ENCODE results near the gene IRF2. TPM values are rescaled to one million over a fixed set of nuclear protein-coding genes. Genes with fewer than 3 reads are reported as not detected.

The IRF2 gene
- polyA plus RNA-seq, 2 of the 4 experiments (the other 2 are of a cell fraction), result 11.0 to 23.5 TPM

GRCh38 chr4:184489771-184490170 lies 15.4 kb upstream of the IRF2 start:
- WGBS (ENCODE audit: missing lambda C conversion rate), result 74% methylated on average over 6 of the region's 8 CpGs
- no peak overlapping the region for H3K27ac ChIP-seq
- no peak for TF ChIP-seq HMGXB4 (CRISPR knock-in tag; IDR thresholded peaks at IDR 0.05; ENCODE audit: borderline replicate concordance)
- TF ChIP-seq ELK1 (IDR thresholded peaks at IDR 0.05; ENCODE audit: low read depth, low read length), result no peak
- TF ChIP-seq ESRRA (IDR thresholded peaks at IDR 0.05; ENCODE audit: borderline replicate concordance, low read length), result no peak
- no peak for TF ChIP-seq GATA3 (IDR thresholded peaks at IDR 0.05; ENCODE audit: borderline replicate concordance)
- no peak for TF ChIP-seq HOXB13 (CRISPR knock-in tag; IDR thresholded peaks at IDR 0.05; ENCODE audit: low read depth)
- TF ChIP-seq JUN (IDR thresholded peaks at IDR 0.05), result no peak
- no peak for TF ChIP-seq FOSL2 (IDR thresholded peaks at IDR 0.05)
- no peak for TF ChIP-seq FOSL2 (CRISPR knock-in tag; IDR thresholded peaks at IDR 0.05)
- TF ChIP-seq ZC3H11A (IDR thresholded peaks at IDR 0.05), result no peak
- TF ChIP-seq RARB (CRISPR knock-in tag; IDR thresholded peaks at IDR 0.05), result no peak
- TF ChIP-seq MAZ (IDR thresholded peaks at IDR 0.05; ENCODE audit: borderline replicate concordance, low read depth, low read length), result no peak
- TF ChIP-seq FOSB (CRISPR knock-in tag; IDR thresholded peaks at IDR 0.05), result no peak
- no peak for TF ChIP-seq RNF2 (IDR thresholded peaks at IDR 0.05; ENCODE audit: borderline replicate concordance, low read depth)
- TF ChIP-seq POLR2A (IDR thresholded peaks at IDR 0.05; ENCODE audit: low read length), result no peak
- TF ChIP-seq USF2 (IDR thresholded peaks at IDR 0.05), result no peak
- TF ChIP-seq BHLHE40 (IDR thresholded peaks at IDR 0.05; ENCODE audit: low read depth, low read length), result no peak
- H3K4me2 ChIP-seq, result no peak overlapping the region
- H3K9me3 ChIP-seq, result no peaks in the 10 kb centered on the region
- POLR2A ChIA-PET, result no interaction called here
- FAIRE-seq (no peak), DNase-seq (ENCODE audit: low read depth in 1 of 2, low spot score in 1 of 2) (no peak), ATAC-seq (no peak; a peak in 1 of 6 replicates)
- CTCF ChIA-PET, result interaction anchor here (0.9 kb wide), 1 partner anchor 72 kb away, joined by 3 read pairs; no protein-coding TSS in a partner anchor
- no peaks in the 10 kb centered on the region for H3K4me1 ChIP-seq
- no peak overlapping the region for H3K4me3 ChIP-seq

GRCh38 chr4:184487503-184487902 lies 13.2 kb upstream of the IRF2 start:
- Histone ChIP-seq H3K27ac (no peak overlapping the region), H3K9me3 (peaks cover 9% of the 10 kb centered on the region; the same call in 1 of the 3 replicates), H3K4me3 (no peak overlapping the region), H3K4me2 (no peak overlapping the region), H3K4me1 (no peaks in the 10 kb centered on the region)
- no peak for TF ChIP-seq CEBPB (IDR thresholded peaks at IDR 0.05)
- TF ChIP-seq MAZ (IDR thresholded peaks at IDR 0.05; ENCODE audit: borderline replicate concordance, low read depth, low read length), result no peak
- no peak for TF ChIP-seq CHD4 (IDR thresholded peaks at IDR 0.05; ENCODE audit: borderline replicate concordance)
- no peak for TF ChIP-seq RCOR1 (IDR thresholded peaks at IDR 0.05; ENCODE audit: low read depth, low read length)
- TF ChIP-seq ZFP36 (IDR thresholded peaks at IDR 0.05; ENCODE audit: borderline replicate concordance, partially characterized antibody), result no peak
- TF ChIP-seq CTCF (IDR thresholded peaks at IDR 0.05), result no peak
- TF ChIP-seq POLR2A (IDR thresholded peaks at IDR 0.05; ENCODE audit: low read length), result no peak
- TF ChIP-seq SREBF2 (IDR thresholded peaks at IDR 0.05), result no peak
- TF ChIP-seq PBX3 (IDR thresholded peaks at IDR 0.05), result no peak
- TF ChIP-seq ATOH8 (CRISPR knock-in tag; IDR thresholded peaks at IDR 0.05; ENCODE audit: low read depth), result no peak
- no peak for TF ChIP-seq HOXB13 (CRISPR knock-in tag; IDR thresholded peaks at IDR 0.05; ENCODE audit: low read depth)
- no peak for TF ChIP-seq CBX2 (IDR thresholded peaks at IDR 0.05; ENCODE audit: borderline replicate concordance, low read depth)
- no peak for TF ChIP-seq BHLHE40 (IDR thresholded peaks at IDR 0.05; ENCODE audit: low read depth, low read length)
- DNase-seq (ENCODE audit: low read depth in 1 of 2, low spot score in 1 of 2) (no peak), FAIRE-seq (no peak), ATAC-seq (no peak)
- CTCF ChIA-PET, result no interaction called here
- 72% methylated on average over 9 of the region's 9 CpGs for WGBS (ENCODE audit: missing lambda C conversion rate)
- POLR2A ChIA-PET, result no interaction called here
